ENCODE results near the gene TMEM192. TPM values are rescaled to one million over a fixed set of nuclear protein-coding genes. Genes with fewer than 3 reads are reported as not detected.

Gene TMEM192
- total RNA-seq, 1 experiment from 2014 or later: 17.4 TPM

Other genes with a start within 250 kb of the TMEM192 start
- not detected in 2 replicates for gene APELA, start 235.7 kb downstream of the TMEM192 start, total RNA-seq (2014; rRNA removed; shearing (Covaris generic))
- not detected in 2 replicates for gene TRIM61, start 135.2 kb downstream of the TMEM192 start, total RNA-seq (2014; rRNA removed; shearing (Covaris generic))
- not detected in 2 replicates for gene TRIM60, start 80.9 kb downstream of the TMEM192 start, total RNA-seq (2014; rRNA removed; shearing (Covaris generic))
- not detected in 2 replicates for gene TRIM75, start 59.0 kb downstream of the TMEM192 start, total RNA-seq (2014; rRNA removed; shearing (Covaris generic))
- gene KLHL2, start 94.7 kb upstream of the TMEM192 start, total RNA-seq (2014; rRNA removed; shearing (Covaris generic)): 10.2 and 14.4 TPM in 2 replicates
- gene MSMO1, start 214.8 kb upstream of the TMEM192 start, total RNA-seq (2014; rRNA removed; shearing (Covaris generic)): 32.2 and 35.0 TPM in 2 replicates

All from NCI-H460 (cell line).